Anterior cingulate cortex (tissue), 58 donors: ENCODE data around the gene MFAP1.
"Not testable (repeated sequence)": the region's sequence is repeated elsewhere in the genome, so short reads cannot be mapped to it uniquely, and the experiment has no call there.

Source experiments
- DNase-seq, 58 donors: peaks; one replicate each; lab custom pipeline; 2025; lab: John Stamatoyannopoulos, UW

Gene MFAP1

GRCh38 chr15:43826029-43826507 is 1.6 kb upstream of the MFAP1 start:
- no peak for DNase-seq

- not testable (repeated sequence) for DNase-seq
Measured at GRCh38 chr15:43825305-43825704, 815 bp upstream of the MFAP1 start.

- DNase-seq, result no peak
Measured at GRCh38 chr15:43821505-43821904, 3.0 kb downstream of the MFAP1 start.

- not testable (repeated sequence) for DNase-seq
Measured at GRCh38 chr15:43815064-43815463, 9.4 kb downstream of the MFAP1 start.

GRCh38 chr15:43808960-43809678 is 15.4 kb downstream of the MFAP1 start:
- no peak for DNase-seq

GRCh38 chr15:43808435-43808950 is 16.0 kb downstream of the MFAP1 start:
- no peak for DNase-seq

- not testable (repeated sequence) for DNase-seq
Measured at GRCh38 chr15:43802676-43803075, 21.8 kb downstream of the MFAP1 start.

- DNase-seq, result peak; percentile 50 to 95 (median 90)
Measured at GRCh38 chr15:43800286-43801141, 24.0 kb downstream of the MFAP1 start, which contains the start of gene HYPK. Gene HYPK, plus strand, starts transcription at chr15:43800599. Its CDS starts 24 bp downstream, at chr15:43800623.

GRCh38 chr15:43799945-43800285 is 24.6 kb downstream of the MFAP1 start, which contains the start of gene SERINC4:
Gene SERINC4, minus strand, starts transcription at chr15:43800220. Its CDS starts 234 bp downstream, at chr15:43799986.
- DNase-seq, result peak in 2 of 58 donors; percentile 39 to 49

- no peak for DNase-seq
Measured at GRCh38 chr15:43799209-43799944, 25.1 kb downstream of the MFAP1 start.

GRCh38 chr15:43796566-43796965 is 27.9 kb downstream of the MFAP1 start:
- DNase-seq, result no peak

GRCh38 chr15:43795997-43796396 is 28.5 kb downstream of the MFAP1 start:
- DNase-seq, result no peak

GRCh38 chr15:43795197-43795596 is 29.3 kb downstream of the MFAP1 start:
- no peak for DNase-seq

- DNase-seq, result peak in 1 of 58 donors; percentile 5
Measured at GRCh38 chr15:43794269-43795037, 30.0 kb downstream of the MFAP1 start.

- DNase-seq, result no peak
Measured at GRCh38 chr15:43793647-43794046, 30.8 kb downstream of the MFAP1 start.

GRCh38 chr15:43792761-43793476 is 31.6 kb downstream of the MFAP1 start:
- DNase-seq, result peak in 4 of 58 donors; percentile 16 to 50 (median 40)

GRCh38 chr15:43791993-43792760 is 32.3 kb downstream of the MFAP1 start, which contains the start of gene SERF2:
Gene SERF2, plus strand, starts transcription at chr15:43792320. Its CDS starts 57 bp downstream, at chr15:43792377.
- DNase-seq, result peak; percentile 81 to 100 (median 100)

GRCh38 chr15:43789409-43789808 is 35.1 kb downstream of the MFAP1 start:
- no peak for DNase-seq
